GM19438 (cell line): ENCODE data around the gene GPSM3.

Experiments
- ATAC-seq: cut with Tn5 transposase; IDR thresholded peaks from one replicate; pipeline ENCODE4 v1.9.1; 2021; ENCODE audit warnings: low read depth; ENCODE audit not compliant: unreplicated experiment

GPSM3 gene

DNA sequence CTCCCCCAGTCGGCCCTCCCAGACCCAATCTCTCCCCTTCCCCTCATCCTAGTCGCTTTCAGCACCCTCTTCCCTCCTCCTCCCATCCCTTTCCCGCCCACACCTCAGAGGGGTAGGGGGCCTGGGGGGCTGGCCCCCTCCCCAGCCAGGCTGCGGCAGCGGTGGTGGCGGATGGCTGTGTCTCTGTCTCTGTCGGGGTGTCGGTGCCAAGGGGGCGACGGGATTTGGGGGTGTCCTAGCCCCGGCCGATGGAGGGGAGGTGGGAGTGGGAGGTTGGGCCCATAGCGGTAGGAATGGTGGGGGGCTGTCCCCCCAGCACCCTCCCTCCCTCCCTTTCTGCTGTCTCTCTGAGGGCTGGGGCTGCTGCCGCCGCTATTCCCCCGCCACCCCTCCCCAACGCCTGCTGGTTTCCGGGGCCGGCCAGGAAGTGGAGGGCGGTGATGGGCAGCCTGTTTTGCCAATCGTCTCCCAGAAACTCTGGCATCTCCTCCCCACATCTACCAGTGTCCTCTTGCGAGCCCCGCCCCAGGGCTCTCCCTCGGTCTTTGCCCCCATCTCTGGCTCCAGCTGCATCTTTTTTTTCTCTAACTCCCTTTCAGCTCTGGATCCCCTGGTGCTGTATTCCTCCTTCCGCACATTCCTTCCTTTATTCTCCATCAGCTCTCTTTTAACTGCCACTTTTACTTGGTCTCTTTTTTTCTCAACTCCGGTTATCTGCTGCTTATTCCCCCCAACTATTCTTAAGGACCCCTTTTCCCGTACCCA is 16.6 kb downstream of the GPSM3 start, which contains the start of gene AGPAT1:
Gene AGPAT1 (minus strand): TSS at position 374 of the 765 bp plus-strand sequence. CDS start 4,588 bp downstream, outside the sequence.
- peak; percentile 39 for ATAC-seq

DNA sequence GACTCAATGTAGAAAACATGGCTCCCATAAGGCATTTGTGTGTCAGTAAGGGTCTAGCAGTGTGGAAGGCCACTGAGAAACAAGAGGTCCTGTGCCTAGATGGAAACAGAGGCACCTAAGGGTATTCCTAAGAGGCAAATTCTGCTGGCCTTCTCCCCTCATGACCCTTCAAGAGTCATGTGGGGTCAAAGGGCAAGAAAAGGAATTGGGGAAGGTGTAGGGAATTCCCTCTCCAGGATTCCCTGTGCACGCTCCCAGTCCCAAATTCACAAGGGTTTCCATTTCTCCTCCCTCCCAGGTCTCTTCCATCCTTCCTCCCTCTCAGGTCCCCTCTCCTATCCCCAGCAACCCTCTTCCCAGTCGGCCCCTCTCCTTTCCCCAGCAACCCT is 17.1 kb downstream of the GPSM3 start:
- no peak for ATAC-seq

DNA sequence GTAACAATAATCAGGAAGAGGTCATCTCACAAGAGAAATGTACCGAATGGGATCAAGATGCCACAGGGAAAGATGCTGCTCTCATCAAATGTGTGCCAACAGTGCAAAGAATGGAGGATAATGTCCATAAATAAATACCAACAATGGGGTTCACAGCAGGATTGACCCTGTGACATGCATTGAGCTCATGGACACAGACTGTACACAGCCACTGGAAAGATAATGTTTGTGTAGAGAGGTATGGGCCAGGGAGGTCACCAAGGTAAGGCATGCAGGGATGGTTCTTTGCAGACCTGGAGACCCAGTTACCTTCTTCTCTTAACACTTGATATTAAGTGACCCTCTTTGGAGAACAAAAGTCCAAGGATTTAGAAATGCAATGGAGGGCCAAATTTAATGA is 18.0 kb downstream of the GPSM3 start:
- ATAC-seq = no peak

DNA sequence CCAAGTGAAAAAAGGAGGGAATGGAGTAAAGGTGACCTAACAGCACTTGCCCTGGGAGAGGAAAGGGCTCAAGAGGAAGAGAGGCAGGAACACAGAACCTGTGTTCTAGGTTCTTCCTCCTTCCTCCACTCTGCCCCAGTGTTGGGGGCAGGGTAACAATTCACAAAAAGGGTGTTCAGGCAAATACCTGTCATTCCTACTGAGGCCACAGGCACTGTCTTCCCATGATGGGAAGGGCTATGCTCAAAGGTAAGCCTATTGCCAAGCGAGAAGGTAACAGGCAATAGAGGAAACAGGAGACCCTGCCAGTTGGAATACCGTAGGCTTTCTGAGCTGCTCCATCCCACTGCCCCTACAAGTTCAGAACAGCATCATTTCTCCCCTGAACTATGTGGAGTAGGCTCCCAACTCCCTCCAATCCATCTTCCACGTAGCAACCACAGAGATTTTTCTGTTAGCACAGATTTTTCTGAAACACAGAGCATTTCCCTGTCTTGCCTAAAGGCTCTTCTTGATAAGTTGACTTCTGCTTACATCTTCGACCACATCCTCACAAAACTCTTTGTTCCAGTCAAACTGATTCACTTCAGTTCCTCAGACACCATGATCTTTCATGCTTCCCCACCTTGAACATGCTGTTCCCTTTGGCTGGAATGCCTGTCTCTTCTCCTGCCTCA is 19.3 kb downstream of the GPSM3 start:
- ATAC-seq = no peak

DNA sequence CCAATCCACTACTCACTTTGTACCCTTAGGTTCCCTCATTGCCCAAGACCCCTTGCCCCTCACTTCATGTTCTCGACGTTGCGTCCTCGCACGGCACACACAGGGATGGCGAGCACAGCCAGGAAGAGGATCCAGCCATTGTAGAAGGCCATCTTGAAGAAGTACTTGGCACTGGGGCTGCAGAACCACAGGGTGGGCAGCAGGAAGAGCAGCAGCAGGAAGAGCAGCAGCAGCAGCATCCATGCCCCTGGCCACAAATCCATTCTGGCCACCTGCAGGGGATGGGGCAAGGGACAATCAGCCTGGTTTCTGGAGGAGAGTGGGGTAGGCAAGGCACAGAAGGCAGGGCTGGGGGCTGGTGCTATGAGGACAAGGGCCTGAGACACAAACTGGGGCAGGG is 21.2 kb downstream of the GPSM3 start:
- no peak for ATAC-seq

DNA sequence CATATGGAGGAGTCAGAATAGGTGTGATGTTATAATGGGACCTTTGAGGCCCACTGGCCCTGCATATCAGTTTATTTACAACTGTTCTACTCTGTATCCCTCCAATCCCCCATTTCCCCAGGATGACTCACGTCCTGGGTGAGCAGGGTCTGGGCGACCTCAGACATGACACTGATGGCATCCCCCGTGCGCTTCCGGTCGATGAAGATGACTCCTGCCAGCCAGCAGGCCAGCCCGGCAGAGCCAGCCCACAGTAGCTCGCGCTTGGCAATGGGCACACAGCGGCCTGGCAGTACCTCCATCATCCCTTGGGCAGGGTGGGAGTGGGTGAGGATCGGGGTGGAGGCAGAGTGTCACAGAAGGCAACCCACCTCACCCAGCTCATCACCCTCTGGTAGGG is 22.1 kb downstream of the GPSM3 start:
- ATAC-seq = no peak

DNA sequence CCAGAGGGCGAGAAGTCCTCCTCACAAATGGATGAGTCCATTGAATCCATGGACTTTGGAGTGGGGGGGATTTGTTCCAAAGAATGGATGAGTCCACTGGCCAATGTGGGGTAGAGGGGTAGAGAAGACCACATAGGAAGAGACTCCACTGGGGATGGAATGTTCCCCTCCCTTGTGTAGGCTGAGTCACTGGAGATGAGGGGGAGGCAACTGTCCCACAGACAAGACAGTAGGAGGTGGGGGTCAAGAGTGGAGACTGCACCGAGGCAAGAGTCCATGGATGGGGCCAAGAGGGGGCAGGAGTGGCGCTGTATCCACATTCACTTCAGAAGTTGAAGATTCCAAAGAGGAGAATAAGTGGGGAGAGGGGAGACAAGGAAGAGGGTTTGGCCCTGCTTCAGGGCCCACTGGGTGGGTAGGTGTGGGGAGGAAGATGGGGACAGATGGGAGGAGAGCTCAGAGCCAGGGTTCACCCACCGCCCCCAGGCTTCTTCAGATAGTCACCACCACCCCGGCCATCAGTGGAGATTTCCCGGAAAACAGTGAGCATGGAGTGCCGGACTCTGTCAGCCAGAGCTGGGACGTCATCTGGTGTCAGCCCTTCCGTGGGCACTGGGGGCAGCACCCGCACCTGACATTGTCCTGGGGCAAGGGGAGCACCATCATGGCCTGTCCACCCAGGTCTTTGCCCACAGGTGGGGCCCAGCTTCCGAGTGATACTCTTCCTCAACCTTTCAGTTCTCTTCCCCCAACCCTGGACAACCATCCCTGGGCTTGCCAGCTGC is 23.4 kb downstream of the GPSM3 start:
- no peak for ATAC-seq

DNA sequence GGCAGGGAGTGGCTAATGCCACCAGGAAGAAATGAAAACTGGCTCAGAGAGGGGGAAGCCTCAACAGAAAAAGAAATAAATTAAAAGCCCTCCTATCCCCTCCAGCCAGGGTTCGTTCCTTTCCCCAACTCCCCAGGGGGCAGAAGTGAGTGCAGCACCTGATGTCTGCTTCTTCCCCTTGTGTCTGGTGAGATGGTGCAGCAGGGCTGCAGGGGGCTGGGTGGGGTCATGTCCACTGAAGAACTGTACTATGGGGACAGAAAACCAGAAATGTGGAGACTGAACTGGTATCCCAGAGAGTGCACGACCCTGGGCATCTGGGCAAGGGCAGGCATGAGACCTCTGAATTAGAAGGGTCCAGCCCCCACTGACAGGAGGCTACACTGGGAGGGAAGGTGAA is 24.1 kb downstream of the GPSM3 start:
- ATAC-seq = no peak

DNA sequence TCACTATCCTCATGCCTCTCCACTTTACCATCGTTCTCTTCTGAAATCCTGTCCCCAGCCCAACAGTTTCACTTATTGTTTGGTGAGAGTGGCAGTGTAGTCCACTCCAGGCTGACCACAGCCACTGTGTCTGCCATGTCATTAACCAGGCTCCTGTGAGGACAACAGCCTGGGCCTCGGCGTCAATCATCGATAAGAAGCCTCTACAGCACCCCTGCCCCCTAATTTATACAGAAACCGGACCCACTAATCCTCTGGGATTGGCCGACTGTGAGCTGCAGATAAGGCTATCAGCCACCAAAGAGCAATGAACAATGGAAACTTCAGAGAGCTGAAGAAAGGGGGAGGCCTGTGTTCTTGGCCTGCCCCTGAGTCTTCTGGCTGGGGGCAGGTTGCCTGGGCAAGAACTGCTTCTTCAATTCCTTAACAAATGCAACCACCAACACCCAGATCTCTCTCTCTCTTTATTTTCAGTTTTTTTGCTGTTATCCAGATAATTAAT is 24.6 kb downstream of the GPSM3 start:
- ATAC-seq = no peak

DNA sequence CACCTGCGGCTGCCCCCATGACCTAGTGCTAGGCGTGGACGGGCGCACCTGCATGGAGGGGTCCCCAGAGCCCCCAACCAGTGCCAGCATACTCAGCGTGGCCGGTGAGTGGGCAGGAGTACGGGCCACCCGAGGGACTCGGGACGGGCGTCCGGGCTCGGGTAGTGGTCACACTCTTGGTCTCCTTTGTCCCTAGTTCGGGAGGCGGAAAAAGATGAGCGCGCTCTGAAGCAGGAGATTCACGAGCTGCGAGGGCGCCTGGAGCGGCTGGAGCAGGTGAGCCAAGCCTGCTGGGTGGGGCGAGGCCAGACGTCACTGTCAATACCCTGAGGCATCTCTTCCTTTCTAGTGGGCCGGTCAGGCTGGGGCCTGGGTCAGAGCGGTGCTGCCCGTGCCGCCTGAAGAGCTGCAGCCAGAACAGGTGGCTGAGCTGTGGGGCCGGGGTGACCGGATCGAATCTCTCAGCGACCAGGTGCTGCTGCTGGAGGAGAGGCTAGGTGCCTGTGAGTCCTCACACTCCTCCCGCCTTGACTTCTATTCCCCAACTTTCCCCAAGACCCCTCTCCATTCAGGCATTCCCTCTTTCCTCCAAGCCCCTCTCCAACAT is 25.2 kb downstream of the GPSM3 start:
- no peak for ATAC-seq

DNA sequence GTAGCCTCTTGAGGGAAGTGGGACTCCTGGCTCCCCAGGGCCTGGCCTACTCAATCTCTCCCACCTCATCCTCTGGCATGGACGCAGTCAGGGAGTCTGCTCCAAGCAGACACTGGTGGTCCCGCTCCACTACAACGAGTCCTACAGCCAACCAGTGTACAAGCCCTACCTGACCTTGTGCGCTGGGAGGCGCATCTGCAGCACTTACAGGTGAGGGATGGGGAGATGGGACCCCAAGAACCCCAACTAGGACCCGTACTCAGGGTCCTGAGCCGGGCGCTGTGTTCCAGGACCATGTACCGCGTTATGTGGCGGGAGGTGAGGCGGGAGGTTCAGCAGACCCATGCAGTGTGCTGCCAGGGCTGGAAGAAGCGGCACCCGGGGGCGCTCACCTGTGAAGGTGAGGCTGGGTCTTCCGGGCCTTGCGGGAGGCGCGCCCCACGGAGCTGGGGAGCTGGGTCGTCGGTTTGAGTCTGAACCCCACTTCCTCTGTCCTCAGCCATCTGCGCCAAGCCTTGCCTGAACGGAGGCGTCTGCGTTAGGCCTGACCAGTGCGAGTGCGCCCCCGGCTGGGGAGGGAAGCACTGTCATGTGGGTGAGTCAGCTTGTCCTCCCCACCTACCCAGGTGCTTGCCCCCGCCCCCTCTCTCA is 25.9 kb downstream of the GPSM3 start:
- no peak for ATAC-seq

DNA sequence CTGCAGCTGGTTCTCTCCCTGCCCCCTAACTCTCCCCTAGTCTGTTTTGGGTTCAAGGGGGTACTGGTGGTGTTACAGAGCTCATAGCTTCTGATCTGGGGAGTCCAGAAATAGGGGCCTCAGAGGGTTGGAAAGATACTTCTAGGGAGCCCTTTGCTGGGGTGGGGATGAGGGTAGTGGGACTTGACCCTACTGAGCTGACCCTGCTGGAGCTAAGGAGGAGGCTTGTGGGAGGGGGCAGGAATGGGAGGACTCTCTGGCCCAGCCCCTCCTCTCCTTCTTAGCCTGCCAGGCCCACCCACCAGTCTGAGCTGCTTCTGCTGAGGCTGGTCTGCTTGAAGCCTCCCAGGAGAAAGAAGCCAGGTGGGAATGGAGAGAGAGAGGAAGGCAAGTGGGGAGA is 28.1 kb downstream of the GPSM3 start, which contains the start of gene EGFL8:
Gene EGFL8 (plus strand): TSS at position 301 of the 400 bp plus-strand sequence. CDS start 1,571 bp downstream, outside the sequence.
- ATAC-seq = no peak

DNA sequence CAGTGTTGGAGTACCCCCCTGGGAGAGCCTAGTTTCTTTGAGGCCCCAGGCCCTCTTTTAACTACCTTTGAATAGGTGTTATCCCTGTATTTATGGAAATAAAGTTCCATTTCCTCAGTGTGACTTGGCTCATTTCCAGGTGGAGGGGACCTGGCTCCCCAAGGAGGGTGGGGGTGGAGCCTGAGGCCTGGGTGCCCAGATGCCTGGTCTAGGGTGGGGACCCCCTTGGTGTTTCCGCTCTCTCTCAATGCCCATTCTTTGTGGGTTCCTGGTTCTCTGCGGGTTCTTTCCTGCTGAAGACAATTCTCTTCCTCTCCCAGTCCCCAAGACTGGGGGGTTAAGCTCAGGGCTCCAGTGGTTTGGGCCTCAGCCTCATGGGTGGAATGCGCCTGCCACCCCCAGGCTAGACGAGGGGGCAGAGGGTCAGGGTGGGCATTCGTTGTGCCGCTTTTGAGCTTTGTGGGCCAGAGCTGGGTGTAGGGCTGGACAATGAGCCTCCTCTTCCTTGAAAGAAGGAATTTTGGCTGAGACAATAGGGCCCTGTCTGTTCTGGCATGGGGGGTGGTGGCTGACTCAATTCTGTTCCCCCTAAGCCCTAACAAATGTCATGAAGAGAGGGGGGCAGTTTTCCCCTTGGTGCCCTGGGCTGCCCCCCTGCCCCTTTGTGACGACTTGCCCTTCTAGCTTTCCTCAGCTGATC is 28.7 kb downstream of the GPSM3 start:
- ATAC-seq = no peak

DNA sequence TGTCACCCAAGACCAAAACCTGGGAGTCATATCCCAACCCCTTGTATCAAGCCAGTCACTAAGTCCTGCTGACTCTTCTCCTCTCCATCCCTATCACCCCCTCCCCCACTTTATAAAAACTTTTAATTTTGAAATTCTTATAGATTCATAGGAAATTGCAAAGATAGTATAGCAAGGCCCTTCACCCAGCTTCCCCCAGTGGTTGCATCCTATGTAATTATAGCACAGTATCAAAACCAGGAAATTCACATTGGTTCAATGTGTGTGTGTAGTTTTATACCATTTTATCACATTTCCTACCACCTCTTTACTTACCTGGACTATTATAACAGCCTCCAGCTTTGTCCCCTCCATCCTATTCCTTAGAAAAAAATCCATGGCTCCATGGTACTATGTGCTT is 34.4 kb downstream of the GPSM3 start:
- no peak for ATAC-seq

DNA sequence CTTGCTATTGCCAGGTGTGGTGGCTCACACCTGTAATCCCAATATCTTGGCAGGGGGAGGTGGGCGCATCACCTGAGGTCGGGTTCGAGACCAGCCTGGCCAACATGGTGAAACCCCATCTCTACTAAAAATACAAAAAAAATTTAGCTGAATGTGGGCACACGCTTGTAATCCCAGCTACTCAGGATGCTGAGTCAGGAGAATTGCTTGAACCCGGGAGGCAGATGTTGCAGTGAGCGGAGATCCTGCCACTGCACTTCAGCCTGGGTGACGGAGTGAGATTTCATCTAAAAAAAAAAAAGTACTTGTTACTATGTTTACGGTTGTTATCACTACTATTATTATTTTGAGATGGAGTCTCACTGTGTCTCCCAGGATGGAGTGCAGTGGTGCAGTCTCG is 35.6 kb downstream of the GPSM3 start:
- no peak for ATAC-seq

DNA sequence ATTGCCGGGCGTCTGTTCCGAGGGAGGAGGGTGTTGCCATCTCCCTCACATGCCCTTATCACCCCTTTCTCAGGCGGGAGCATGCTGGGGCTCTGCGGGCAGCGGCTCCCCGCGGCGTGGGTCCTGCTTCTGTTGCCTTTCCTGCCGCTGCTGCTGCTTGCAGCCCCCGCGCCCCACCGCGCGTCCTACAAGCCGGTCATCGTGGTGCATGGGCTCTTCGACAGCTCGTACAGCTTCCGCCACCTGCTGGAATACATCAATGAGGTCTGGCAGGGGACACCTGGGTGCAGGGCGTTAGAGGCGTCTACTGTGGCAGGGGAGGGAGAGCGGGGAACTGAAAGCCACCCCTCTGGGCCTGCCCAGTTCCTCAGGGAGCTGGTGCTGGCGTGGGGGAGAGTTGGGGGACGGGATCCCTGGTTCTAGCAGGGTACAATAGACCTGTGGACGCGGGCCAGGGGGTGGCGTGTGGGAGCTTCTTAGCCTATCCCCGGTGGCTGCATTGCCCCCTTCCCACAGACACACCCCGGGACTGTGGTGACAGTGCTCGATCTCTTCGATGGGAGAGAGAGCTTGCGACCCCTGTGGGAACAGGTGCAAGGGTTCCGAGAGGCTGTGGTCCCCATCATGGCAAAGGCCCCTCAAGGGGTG is 37.8 kb downstream of the GPSM3 start:
- no peak for ATAC-seq

DNA sequence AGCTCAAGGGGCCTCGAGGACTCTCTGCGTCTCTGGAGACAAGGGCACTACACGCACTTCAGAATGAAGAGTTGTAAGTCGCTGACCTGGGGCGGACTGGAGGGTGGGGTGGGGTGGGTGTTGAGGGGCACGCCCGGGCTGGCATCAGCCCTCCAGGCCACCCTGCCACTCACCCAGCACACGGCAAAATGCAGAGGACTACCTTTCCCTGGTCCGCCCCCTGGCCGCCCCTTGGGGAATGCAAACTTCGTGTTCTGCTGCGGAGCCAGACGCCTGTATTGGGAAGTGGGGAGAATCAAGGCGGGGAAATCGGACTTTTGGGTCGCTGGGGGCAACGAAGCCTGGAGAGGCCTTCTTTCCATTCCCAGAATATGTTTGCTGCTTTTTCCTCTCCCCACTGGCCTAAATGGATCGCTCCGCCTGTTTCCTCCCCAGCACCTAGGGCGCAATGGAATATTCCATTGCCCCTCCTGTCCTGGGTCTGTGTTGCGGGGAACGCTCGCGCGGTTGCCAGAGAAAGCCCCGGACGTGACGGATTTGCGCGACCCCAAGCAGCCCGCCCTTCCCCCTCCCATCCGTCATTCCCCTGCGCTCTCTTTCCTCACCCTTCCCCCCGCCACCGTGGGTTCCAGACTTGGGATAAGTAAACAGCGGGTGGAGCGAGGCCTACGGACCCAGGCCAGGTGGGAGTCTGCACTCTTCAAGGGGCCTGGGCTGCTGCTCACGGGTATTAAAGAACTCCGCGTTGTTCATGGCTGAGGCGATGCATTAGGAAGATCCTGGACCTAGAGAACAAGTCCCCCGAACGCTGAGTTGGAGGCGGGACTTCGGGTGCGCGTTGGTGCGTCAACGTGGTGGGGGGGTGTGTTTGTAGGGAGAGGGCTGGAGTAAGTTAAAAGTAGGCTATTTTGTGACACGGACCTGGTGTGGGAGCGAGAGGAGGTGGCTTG is 38.6 kb downstream of the GPSM3 start, which contains the start of gene PPT2:
Gene PPT2 (plus strand): TSS at position 578 of the 950 bp plus-strand sequence. CDS start 454 bp downstream, outside the sequence.
- ATAC-seq = no peak
